ENCODE data around the gene MAP2K5.

DNA sequence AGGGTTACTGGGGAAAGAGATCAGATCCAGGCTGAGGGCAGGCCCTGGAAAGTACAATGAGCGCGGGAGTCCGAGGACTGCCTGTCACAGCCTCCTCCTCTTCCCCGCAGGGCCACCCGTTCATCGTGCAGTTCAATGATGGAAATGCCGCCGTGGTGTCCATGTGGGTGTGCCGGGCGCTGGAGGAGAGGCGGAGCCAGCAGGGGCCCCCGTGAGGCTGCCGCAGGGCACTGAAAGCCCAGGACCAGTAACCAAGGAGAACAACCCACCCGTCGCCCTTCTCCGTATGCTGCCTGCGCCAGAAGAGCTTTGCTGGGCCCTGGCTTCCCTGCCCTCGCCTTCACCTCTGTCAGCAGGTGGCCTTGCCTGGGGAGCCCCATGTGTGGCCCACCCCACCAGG lies 264.0 kb downstream of the MAP2K5 start:
- TF ChIP-seq POLR2A (IDR thresholded peaks at IDR 0.05; ENCODE audit: low read length), result no peak
- no peak for TF ChIP-seq GATA1 (IDR thresholded peaks at IDR 0.05; ENCODE audit: low read depth, low read length)
